Gastrocnemius medialis (tissue), 4 donors: Measurements from ENCODE around the gene STRA6. TPM values are rescaled to one million over a fixed set of nuclear protein-coding genes. Genes with fewer than 3 reads are reported as not detected.
A peak's percentile ranks its signal among the peaks of the same experiment; 100 is the strongest.

ENCODE experiments used
- ATAC-seq, 2 donors: fragments of 150-250 bp; one replicate each; pipeline ENCODE4 v1.9.1; 2016
- DNase-seq, 2 donors: peaks; one replicate each; pipeline ENCODE4 v3.0.0-alpha.2; 2019
- H3K27ac ChIP-seq, 4 donors: fragments of 200-600 bp; sonication (generic); 1 replicate in 1 of 4; 2 replicates in 3 of 4; pipeline ENCODE4 v1.5.1; 2016 to 2018; ENCODE audit warnings: mild to moderate bottlenecking in 2 of 4, moderate library complexity in 1 of 4
- H3K27me3 ChIP-seq, 3 donors: fragments of 200-600 bp; sonication (generic) in 2 of 3; 1 replicate in 1 of 3; 2 replicates in 2 of 3; pipeline versions ENCODE4 v1.5.1 to v1.6.0; 2016 to 2019; ENCODE audit warnings: mild to moderate bottlenecking in 1 of 3, moderate library complexity in 1 of 3
- H3K36me3 ChIP-seq, 2 donors: fragments of 200-600 bp; sonication (generic) in 1 of 2; one replicate each; pipeline ENCODE4 v1.5.1; 2017 to 2018
- H3K4me1 ChIP-seq, 2 donors: fragments of 200-600 bp; sonication (generic) in 1 of 2; one replicate each; pipeline ENCODE4 v1.5.1; 2016 to 2017; ENCODE audit warnings: mild to moderate bottlenecking in 2 of 2
- H3K4me3 ChIP-seq, 4 donors: fragments of 200-600 bp; sonication (generic) in 3 of 4; 1 replicate in 1 of 4; 2 replicates in 3 of 4; pipeline ENCODE4 v1.5.1; 2016 to 2019; ENCODE audit warnings: mild to moderate bottlenecking in 2 of 4
- H3K9me3 ChIP-seq, 3 donors: fragments of 200-600 bp; sonication (generic) in 2 of 3; 1 replicate in 1 of 3; 2 replicates in 2 of 3; pipeline ENCODE4 v1.5.1; 2016 to 2019
- POLR2A ChIP-seq, 2 donors: fragments of 450-650 bp; IDR thresholded peaks; one replicate each; pipeline ENCODE4 v1.6.1; 2017; ENCODE audit warnings: antibody characterized with exemption in 2 of 2, mild to moderate bottlenecking in 2 of 2, moderate library complexity in 2 of 2
- in situ Hi-C, 4 donors: fragments of 200-750 bp; cut with MboI; loops; one replicate each; pipeline versions ENCODE4 v1.15.0 to v1.8.0; 2017; ENCODE audit warnings: low sequenced_read_pairs in 4 of 4
- intact Hi-C: fragments of 100-400 bp; cut with DNase I; formaldehyde crosslinking; loops from one replicate; pipeline ENCODE4 v1.15.1; 2023; ENCODE audit warnings: low total_unique reads
- total RNA-seq, 4 donors: library from RNA; depleted of rRNA; stranded (reverse); fragments of >200 nt; gene quantifications; one replicate each; pipeline versions ENCODE4 v1.1.0 to v1.2.3, GENCODE V29; 2016
- TF ChIP-seq, protein P1 (sequence below), 5 experiments: fragments of 450-650 bp in 3 of 5; fragments of 200-600 bp in 2 of 5; sonication (generic) in 2 of 5; IDR thresholded peaks in 4 of 5; conservative IDR thresholded peaks in 1 of 5; 1 replicate in 4 of 5; 2 replicates in 1 of 5; pipeline ENCODE4 v1.5.1; 2016 to 2019; ENCODE audit warnings: antibody characterized with exemption in 5 of 5, mild to moderate bottlenecking in 3 of 5, moderate library complexity in 3 of 5

The STRA6 gene
- total RNA-seq, 4 donors from 2014 or later = not detected

GRCh38 chr15:74240897-74241614, 38.5 kb upstream of the STRA6 start:
- Histone ChIP-seq H3K36me3 (no peaks in the 10 kb centered on the region), H3K9me3 (no peaks in the 10 kb centered on the region), H3K27ac (no peak overlapping the region), H3K4me1 (peaks cover 15 to 24% of the 10 kb centered on the region in 2 donors), H3K4me3 (no peak overlapping the region), H3K27me3 (peaks cover 0 to 9% (median 0%) of the 10 kb centered on the region in 3 donors)
- no peak for TF ChIP-seq POLR2A (IDR thresholded peaks at IDR 0.05)
- TF ChIP-seq, protein P1, sequence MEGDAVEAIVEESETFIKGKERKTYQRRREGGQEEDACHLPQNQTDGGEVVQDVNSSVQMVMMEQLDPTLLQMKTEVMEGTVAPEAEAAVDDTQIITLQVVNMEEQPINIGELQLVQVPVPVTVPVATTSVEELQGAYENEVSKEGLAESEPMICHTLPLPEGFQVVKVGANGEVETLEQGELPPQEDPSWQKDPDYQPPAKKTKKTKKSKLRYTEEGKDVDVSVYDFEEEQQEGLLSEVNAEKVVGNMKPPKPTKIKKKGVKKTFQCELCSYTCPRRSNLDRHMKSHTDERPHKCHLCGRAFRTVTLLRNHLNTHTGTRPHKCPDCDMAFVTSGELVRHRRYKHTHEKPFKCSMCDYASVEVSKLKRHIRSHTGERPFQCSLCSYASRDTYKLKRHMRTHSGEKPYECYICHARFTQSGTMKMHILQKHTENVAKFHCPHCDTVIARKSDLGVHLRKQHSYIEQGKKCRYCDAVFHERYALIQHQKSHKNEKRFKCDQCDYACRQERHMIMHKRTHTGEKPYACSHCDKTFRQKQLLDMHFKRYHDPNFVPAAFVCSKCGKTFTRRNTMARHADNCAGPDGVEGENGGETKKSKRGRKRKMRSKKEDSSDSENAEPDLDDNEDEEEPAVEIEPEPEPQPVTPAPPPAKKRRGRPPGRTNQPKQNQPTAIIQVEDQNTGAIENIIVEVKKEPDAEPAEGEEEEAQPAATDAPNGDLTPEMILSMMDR (IDR thresholded peaks at IDR 0.05 in 4 of 5, conservative IDR thresholded peaks at IDR 0.05 in 1 of 5) = no peak
- no peak for ATAC-seq
- in situ Hi-C loops (no loop called here), intact Hi-C loops (loop anchor here (1.0 kb wide), 1 partner anchor 10 kb away; no protein-coding TSS in a partner anchor)
- DNase-seq = no peak

DNA sequence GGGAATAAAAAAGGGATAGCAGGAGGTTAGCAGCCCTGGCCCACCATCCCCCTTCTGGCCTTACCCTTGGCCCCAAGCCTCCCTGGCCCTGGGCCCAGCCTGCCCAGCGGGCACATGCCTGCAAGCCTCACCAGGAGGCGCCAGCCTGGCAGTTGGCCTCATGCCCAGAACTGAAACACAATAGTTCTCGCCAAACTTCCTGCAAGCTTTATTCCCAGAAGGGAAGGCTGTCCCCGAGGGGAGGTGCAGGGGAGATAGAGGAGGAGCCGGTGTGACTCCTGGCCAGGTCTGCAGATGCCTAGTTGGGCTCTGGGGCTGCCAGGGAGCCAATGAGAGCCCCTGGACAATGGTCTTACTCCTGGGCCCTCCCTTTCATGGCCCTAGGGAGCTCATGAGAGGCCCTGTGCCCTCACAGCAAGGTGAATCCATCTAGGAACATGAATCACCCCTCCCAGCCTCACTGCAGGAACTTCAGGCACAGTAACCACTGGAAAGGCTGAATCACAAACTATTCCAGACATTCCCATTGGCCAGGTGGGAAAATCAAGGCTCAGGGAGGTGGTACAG, 37.5 kb upstream of the STRA6 start:
- DNase-seq (peak; percentile 67 to 91), ATAC-seq (peak; percentile 88 to 92)
- peaks cover 0 to 3% (median 0%) of the 10 kb centered on the region in 3 donors for H3K27me3 ChIP-seq
- no peaks in the 10 kb centered on the region for H3K9me3 ChIP-seq
- intact Hi-C loops (loop anchor here (1.0 kb wide), 1 partner anchor 11 kb away; no protein-coding TSS in a partner anchor), in situ Hi-C loops (no loop called here)
- no peaks in the 10 kb centered on the region for H3K36me3 ChIP-seq
- peak overlapping the region; percentile 43 to 75 (median 56) for H3K27ac ChIP-seq
- H3K4me3 ChIP-seq = no peak overlapping the region
- TF ChIP-seq, protein P1 (IDR thresholded peaks at IDR 0.05 in 4 of 5, conservative IDR thresholded peaks at IDR 0.05 in 1 of 5) = peak; percentile 34 to 52 (median 46)
- TF ChIP-seq POLR2A (IDR thresholded peaks at IDR 0.05) = no peak
- H3K4me1 ChIP-seq = peaks cover 15 to 24% of the 10 kb centered on the region in 2 donors

GRCh38 chr15:74239051-74239705, 36.6 kb upstream of the STRA6 start:
- Histone ChIP-seq H3K27me3 (no peaks in the 10 kb centered on the region), H3K9me3 (no peaks in the 10 kb centered on the region), H3K36me3 (no peaks in the 10 kb centered on the region), H3K4me1 (peaks cover 15 to 24% of the 10 kb centered on the region in 2 donors), H3K4me3 (no peak overlapping the region), H3K27ac (peak overlapping the region in 2 of 4 donors; percentile 54 to 75)
- ATAC-seq (no peak), DNase-seq (no peak)
- in situ Hi-C loops (no loop called here), intact Hi-C loops (no loop called here)
- TF ChIP-seq, protein P1 (IDR thresholded peaks at IDR 0.05 in 4 of 5, conservative IDR thresholded peaks at IDR 0.05 in 1 of 5) = no peak
- no peak for TF ChIP-seq POLR2A (IDR thresholded peaks at IDR 0.05)

GRCh38 chr15:74235962-74236361, 33.4 kb upstream of the STRA6 start, which contains the start of gene CCDC33:
CCDC33 (plus strand) TSS chr15:74236326; CDS start chr15:74236720, 394 bp downstream.
- in situ Hi-C loops (no loop called here), intact Hi-C loops (no loop called here)
- TF ChIP-seq POLR2A (IDR thresholded peaks at IDR 0.05) = no peak
- TF ChIP-seq, protein P1 (IDR thresholded peaks at IDR 0.05 in 4 of 5, conservative IDR thresholded peaks at IDR 0.05 in 1 of 5) = no peak
- no peak within 1 kb of the TSS for H3K4me3 ChIP-seq
- ATAC-seq (no peak), DNase-seq (no peak)
- H3K27ac ChIP-seq = no peak within 1 kb of the TSS
- H3K9me3 ChIP-seq = no peaks in the 10 kb centered on the region
- no peaks in the 10 kb centered on the region for H3K36me3 ChIP-seq
- H3K27me3 ChIP-seq = no peaks in the 10 kb centered on the region
- peaks cover 15 to 18% of the 10 kb centered on the region in 2 donors for H3K4me1 ChIP-seq
